ENCODE results near the gene CSF2.
A peak's percentile ranks its signal among the peaks of the same experiment; 100 is the strongest.

The CSF2 gene

DNA sequence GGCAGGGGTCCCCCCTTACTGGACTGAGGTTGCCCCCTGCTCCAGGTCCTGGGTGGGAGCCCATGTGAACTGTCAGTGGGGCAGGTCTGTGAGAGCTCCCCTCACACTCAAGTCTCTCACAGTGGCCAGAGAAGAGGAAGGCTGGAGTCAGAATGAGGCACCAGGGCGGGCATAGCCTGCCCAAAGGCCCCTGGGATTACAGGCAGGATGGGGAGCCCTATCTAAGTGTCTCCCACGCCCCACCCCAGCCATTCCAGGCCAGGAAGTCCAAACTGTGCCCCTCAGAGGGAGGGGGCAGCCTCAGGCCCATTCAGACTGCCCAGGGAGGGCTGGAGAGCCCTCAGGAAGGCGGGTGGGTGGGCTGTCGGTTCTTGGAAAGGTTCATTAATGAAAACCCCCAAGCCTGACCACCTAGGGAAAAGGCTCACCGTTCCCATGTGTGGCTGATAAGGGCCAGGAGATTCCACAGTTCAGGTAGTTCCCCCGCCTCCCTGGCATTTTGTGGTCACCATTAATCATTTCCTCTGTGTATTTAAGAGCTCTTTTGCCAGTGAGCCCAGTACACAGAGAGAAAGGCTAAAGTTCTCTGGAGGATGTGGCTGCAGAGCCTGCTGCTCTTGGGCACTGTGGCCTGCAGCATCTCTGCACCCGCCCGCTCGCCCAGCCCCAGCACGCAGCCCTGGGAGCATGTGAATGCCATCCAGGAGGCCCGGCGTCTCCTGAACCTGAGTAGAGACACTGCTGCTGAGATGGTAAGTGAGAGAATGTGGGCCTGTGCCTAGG is at the start of gene CSF2:
CSF2 (plus strand) TSS at position 559 of the 783 bp plus-strand sequence; CDS start at position 594, 35 bp downstream.
- DNase-seq (ENCODE audit: low read depth) = peak; percentile 88

DNA sequence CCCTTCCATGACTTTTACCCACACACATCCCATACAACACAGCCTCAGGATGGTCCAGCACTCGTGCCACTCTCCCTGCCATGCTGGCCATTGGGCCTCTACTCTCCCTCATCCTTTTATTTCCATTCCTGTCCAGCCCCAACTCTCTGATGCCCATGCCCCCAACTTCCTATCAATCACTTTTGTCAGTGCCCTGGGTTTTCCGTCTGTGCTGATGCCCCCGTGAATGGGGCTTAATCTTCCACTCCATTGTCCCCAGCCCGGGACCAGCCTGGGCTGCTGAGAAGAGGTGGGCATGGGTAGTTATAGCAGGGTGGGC is 49.5 kb upstream of the CSF2 start:
- DNase-seq (ENCODE audit: low read depth) = no peak

- DNase-seq (ENCODE audit: low read depth) = no peak
These were observed 48.7 kb upstream of the CSF2 start for GRCh38 chr5:132024789-132025402.

DNA sequence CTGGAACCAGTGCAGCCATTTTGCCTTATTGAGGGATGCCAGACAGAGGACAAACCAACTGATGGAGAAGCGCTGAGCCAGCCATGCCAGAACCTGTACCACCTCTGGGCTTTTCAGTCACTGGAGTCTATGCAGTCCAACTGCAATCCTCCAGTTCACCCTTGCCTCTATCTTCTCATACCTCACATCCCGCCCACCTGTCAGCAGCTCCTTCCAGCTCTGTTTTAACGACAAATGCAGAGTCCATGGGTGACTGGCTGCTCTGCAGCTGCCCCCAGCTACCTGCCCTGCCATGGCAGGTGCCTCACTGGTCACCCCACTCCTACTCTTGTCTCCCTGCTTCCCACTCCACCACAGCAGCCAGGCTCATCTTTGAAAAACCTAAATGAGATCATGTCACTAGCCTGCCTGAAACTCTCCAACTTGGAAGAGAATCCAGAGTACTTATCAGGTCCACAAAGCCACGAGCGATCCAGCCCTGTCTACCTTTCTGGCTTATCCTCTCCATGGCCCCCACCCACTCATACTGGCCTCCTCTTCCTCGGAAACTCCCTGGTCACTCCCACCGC is 48.1 kb upstream of the CSF2 start:
- no peak for DNase-seq (ENCODE audit: low read depth)

DNA sequence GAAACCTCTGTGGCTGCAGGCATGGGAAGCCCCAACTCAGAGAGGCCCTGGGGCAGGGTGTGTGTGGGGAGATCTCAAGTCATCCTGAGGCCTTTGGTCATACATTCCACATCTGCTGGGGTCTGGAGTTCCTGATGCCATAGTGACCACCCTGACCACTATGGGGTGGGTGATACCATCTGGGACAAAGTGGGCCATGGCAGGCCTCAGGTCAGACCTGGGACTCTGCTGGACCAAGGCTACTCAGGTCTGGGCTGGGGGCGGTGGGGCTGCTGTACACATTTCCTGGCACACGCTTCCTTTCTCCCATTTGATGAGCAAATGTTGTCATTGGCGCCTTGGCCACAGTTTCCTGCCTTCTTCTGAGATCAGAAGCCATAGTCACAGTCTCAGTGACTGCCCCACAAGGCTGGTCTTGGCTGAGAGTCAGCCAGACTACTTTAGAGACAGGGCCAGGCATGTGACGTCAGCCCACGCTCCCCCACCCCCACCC is 47.0 kb upstream of the CSF2 start:
- DNase-seq (ENCODE audit: low read depth) = no peak

DNA sequence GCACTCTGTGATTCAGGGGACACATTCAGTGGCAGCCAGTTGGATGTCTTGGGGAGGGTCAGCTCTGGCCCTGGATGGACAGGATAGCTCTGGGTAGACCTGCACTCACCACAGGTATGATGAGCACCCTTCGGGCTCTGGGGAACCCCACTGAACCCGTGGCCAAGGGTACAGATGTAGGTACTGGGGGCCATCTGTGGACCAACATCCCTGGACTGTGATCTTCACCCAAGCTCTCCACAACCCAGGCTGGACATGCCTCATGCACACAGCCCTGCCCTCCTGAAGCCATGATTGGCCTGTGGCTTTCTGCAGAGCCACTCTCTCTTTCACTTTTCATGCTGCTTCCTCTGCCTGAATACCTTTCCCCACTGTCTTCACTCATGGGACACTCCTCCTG is 46.6 kb upstream of the CSF2 start:
- no peak for DNase-seq (ENCODE audit: low read depth)

DNA sequence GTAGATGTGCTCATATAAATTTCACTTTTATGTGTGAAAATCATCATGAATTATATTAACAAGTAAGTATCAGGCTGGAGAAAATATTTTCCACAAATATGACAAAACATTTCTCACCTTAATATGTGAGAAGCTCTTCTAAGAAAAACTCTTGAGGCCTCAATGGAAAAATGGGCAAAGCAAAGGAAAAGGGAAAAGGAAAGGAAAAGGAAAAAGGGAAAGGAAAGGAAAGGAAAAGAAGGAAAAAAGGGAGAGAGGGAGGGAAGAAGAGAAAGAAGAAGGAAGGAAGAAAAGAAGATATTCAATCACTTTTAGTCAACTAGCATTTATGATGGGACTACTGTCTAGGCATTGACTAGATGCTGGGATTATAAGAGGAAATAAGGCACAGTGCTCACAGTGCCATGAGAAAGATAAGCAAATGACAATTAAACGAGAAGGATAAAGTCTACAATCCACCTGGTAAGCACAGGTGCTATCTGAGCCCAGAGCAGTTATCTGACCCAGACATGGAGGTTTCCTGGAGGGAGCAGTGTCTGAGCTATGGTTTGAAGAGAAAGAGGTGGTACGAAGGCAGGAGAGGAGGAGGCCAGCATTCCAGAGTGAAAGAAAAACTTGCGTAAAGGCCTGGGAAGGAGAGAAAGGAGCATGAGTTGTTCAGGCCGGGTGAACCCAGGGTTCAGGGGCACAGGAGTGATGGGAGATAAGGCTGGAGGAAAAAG is 43.8 kb upstream of the CSF2 start:
- DNase-seq (ENCODE audit: low read depth) = no peak

DNA sequence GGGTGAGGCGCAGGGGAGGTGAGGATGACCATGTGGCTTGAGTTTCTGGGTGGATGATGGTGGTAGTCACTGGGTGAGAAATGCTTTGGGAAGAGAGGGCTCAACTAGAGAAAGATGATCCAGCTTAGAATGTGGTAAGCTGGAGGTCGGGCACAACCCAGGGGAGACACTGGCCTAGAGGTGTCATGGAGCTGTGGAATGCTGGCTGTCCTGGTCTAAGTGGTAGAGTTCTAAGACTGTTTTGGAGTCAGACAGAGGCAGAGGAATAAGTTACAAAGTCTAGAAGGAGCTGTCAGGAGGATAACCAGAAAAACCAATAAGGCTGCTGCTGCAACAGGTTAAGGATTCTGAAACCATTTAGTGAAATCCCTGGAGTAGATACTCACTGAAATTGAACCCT is 43.0 kb upstream of the CSF2 start:
- DNase-seq (ENCODE audit: low read depth) = no peak

DNA sequence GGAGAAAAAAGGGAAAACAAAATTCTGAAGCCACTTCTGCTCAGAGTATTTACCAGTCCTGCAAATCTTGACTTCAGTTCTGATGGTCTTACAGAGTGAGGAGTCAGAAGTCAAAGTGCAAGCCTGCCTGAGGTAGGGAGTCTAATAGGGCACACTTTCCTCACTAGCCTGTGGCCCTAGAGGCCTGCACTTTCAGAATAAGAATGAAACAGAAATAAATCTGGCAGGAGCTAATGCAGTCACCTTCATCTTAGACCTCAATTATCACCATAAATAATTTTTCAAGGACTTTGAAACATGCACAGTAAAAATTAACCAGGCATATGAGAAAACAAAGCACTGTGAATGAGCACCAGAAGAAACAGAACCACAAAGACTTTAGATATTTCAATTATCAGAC is 41.4 kb upstream of the CSF2 start:
- DNase-seq (ENCODE audit: low read depth) = no peak

DNA sequence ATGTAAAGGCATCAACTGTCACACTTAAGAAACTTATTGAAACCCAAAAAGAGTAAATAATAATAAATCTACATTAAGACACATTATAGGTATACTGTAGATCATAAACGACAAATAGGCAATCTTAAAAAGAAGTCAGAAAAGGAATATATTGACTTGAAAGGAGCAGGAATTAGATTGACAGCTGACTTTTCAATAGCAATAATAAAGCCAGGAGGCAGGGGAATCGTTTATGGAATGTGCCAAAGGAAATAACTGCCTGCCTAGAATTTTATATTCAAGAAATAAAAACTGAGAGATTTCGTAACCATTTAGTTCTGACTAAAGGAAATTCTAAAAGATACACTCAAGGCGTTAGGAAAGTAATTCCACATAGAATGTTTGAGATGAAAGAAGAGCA is 40.5 kb upstream of the CSF2 start:
- no peak for DNase-seq (ENCODE audit: low read depth)

GRCh38 chr5:132037353-132037752 is 36.2 kb upstream of the CSF2 start:
- DNase-seq (ENCODE audit: low read depth) = no peak

GRCh38 chr5:132044207-132044606 is 29.4 kb upstream of the CSF2 start:
- no peak for DNase-seq (ENCODE audit: low read depth)

DNA sequence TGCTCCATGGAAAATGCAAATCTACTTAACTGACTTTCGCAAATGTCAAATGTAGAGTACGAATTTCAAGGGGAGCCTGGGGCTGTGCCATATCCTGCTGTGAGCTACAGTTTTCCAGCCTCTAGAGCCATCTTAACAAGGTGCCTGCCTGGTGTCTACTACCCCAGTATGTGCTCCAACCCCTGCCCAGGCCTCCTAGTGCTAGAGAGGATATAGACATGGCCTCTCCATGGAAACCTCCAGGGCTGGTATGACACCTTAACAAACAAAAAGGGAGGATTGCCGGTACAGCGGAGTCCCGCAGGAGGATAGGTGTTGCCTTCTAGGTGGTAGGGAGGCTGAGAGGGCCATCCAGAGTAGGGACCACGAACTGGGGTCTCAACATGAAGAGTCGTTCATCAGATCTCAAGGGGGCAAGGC is 26.7 kb upstream of the CSF2 start:
- no peak for DNase-seq (ENCODE audit: low read depth)

GRCh38 chr5:132049093-132049492 is 24.5 kb upstream of the CSF2 start:
- no peak for DNase-seq (ENCODE audit: low read depth)

- no peak for DNase-seq (ENCODE audit: low read depth)
These were observed 24.0 kb upstream of the CSF2 start for GRCh38 chr5:132049559-132049958.

- DNase-seq (ENCODE audit: low read depth) = no peak
These were observed 23.5 kb upstream of the CSF2 start for GRCh38 chr5:132050136-132050535.

GRCh38 chr5:132050661-132051552 is 22.7 kb upstream of the CSF2 start:
- no peak for DNase-seq (ENCODE audit: low read depth)

DNA sequence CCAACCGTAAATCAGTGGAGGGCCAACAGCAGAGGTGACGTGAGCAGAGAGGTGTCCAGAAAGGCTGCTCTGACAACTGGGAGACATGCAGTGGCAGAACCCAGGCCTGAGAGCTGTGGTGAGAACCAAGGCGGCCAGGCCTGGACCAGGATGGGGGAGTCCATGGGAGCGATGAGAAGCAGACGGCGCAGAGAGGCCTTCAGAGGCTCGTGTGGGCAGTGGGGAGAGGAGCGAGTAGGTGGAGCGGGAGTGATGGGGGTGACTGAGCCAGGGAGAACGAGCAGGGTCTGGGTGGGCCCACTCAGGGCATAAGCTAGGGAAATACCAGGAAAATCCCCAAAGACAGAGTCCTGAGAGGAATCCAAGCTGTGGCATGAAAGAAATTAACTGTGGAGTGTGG is 21.1 kb upstream of the CSF2 start:
- DNase-seq (ENCODE audit: low read depth) = no peak

DNA sequence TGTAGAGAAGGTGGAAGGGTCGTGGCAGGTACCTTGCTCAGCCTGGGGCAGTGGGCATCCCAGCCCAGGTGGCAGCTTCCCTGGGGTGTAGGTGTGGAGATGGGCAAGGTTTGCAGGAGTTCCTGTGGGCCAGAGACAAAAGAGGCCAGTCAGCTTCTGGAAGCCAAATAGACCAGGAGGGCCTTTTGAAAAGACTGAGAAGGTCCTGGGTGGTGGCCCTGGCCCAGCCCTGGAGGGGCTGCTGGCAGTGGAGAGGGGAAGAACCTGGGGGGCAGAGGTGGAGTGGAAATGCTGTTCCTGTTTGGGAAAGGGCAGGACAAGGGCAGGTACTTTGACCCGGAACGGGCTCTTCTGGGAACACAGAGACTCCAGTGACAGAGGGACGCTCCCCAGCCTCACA is 20.1 kb upstream of the CSF2 start:
- DNase-seq (ENCODE audit: low read depth) = no peak

GRCh38 chr5:132054031-132054696 is 19.4 kb upstream of the CSF2 start:
- DNase-seq (ENCODE audit: low read depth) = no peak
